ENCODE data around the gene PRR23A.

GRCh38 chr3:139044366-139045210 is 38.5 kb upstream of the PRR23A start, which contains the start of gene PRR23C:
- no peak for TF ChIP-seq EZH2phosphoT487 (IDR thresholded peaks at IDR 0.05; ENCODE audit: low read depth)
- TF ChIP-seq CTCF (IDR thresholded peaks at IDR 0.05; ENCODE audit: low read depth, low read length): no peak

All from OCI-LY3 (cell line).